C4-2B (cell line): ENCODE results near the gene TMTC2.

ENCODE experiments used
- ZFX ChIP-seq: fragments of 450-650 bp; IDR thresholded peaks from 2 replicates; pipeline ENCODE4 v1.6.1; 2017
- TF ChIP-seq, protein P1 (sequence below): fragments of 450-650 bp; conservative IDR thresholded peaks from 2 replicates; pipeline ENCODE4 v1.5.1; 2017; ENCODE audit warnings: mild to moderate bottlenecking

DNA sequence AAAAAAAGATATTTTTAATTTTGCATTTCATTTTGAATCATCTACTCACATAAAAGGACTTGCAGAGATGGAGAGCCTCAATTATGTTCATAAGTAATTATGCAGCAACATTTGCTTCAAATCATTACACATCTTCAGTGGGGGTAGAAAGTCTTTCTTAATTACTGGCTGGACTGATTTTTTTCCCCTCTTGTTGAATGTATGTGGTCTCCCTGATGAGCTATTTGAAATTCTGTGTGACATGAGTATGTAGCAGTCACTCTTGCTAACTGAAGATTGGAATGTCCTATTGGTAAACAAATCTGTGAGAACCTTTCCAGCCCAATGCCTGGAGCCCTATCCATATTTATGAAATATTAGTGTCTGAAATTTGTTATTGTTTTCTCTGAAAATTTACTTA, 139.8 kb downstream of the TMTC2 start:
- TF ChIP-seq, protein P1, sequence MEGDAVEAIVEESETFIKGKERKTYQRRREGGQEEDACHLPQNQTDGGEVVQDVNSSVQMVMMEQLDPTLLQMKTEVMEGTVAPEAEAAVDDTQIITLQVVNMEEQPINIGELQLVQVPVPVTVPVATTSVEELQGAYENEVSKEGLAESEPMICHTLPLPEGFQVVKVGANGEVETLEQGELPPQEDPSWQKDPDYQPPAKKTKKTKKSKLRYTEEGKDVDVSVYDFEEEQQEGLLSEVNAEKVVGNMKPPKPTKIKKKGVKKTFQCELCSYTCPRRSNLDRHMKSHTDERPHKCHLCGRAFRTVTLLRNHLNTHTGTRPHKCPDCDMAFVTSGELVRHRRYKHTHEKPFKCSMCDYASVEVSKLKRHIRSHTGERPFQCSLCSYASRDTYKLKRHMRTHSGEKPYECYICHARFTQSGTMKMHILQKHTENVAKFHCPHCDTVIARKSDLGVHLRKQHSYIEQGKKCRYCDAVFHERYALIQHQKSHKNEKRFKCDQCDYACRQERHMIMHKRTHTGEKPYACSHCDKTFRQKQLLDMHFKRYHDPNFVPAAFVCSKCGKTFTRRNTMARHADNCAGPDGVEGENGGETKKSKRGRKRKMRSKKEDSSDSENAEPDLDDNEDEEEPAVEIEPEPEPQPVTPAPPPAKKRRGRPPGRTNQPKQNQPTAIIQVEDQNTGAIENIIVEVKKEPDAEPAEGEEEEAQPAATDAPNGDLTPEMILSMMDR: no peak
- no peak for TF ChIP-seq ZFX
